Mesothelial cell of epicardium (in vitro differentiated cells): ENCODE data around the gene MUC21. TPM values are rescaled to one million over a fixed set of nuclear protein-coding genes. Genes with fewer than 3 reads are reported as not detected.

Experiments
- DNase-seq, 2 experiments: peaks; one replicate each; pipeline ENCODE4 v3.0.0; 2021; ENCODE audit warnings: low spot score in 2 of 2; ENCODE audit not compliant: unreplicated experiment in 2 of 2
- H3K27ac Mint-ChIP-seq: 2 replicates; pipeline ENCODE4 v1.8.0; 2021; ENCODE audit warnings: mixed read lengths
- H3K27me3 Mint-ChIP-seq: 2 replicates; pipeline ENCODE4 v1.8.0; 2021; ENCODE audit warnings: low read depth, mixed read lengths
- H3K36me3 Mint-ChIP-seq: 2 replicates; pipeline ENCODE4 v1.8.0; 2021; ENCODE audit warnings: mixed read lengths
- H3K4me1 Mint-ChIP-seq: 2 replicates; pipeline ENCODE4 v1.8.0; 2021; ENCODE audit warnings: mixed read lengths
- H3K4me3 Mint-ChIP-seq: 2 replicates; pipeline ENCODE4 v1.8.0; 2021; ENCODE audit warnings: mild to moderate bottlenecking, moderate library complexity, mixed read lengths
- H3K9me3 Mint-ChIP-seq: 2 replicates; pipeline ENCODE4 v1.8.0; 2021; ENCODE audit warnings: mixed read lengths
- total RNA-seq: library from RNA; stranded (reverse); gene quantifications from 3 replicates; pipeline ENCODE4 v1.2.1, GENCODE V29; 2021
- TF ChIP-seq, protein P1 (sequence below): fragments of 200-600 bp; sonication (generic); IDR thresholded peaks from one replicate; pipeline ENCODE4 v1.5.0; 2021; ENCODE audit warnings: antibody characterized with exemption; ENCODE audit not compliant: unreplicated experiment

MUC21 gene
- total RNA-seq, 1 donor from 2014 or later: not detected

- TF ChIP-seq, protein P1, sequence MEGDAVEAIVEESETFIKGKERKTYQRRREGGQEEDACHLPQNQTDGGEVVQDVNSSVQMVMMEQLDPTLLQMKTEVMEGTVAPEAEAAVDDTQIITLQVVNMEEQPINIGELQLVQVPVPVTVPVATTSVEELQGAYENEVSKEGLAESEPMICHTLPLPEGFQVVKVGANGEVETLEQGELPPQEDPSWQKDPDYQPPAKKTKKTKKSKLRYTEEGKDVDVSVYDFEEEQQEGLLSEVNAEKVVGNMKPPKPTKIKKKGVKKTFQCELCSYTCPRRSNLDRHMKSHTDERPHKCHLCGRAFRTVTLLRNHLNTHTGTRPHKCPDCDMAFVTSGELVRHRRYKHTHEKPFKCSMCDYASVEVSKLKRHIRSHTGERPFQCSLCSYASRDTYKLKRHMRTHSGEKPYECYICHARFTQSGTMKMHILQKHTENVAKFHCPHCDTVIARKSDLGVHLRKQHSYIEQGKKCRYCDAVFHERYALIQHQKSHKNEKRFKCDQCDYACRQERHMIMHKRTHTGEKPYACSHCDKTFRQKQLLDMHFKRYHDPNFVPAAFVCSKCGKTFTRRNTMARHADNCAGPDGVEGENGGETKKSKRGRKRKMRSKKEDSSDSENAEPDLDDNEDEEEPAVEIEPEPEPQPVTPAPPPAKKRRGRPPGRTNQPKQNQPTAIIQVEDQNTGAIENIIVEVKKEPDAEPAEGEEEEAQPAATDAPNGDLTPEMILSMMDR: no peak
- Mint-ChIP-seq H3K36me3 (no peaks in the 10 kb centered on the region), H3K27ac (no peak overlapping the region), H3K27me3 (peaks cover 60% of the 10 kb centered on the region), H3K9me3 (peaks cover 20% of the 10 kb centered on the region), H3K4me1 (no peaks in the 10 kb centered on the region), H3K4me3 (no peak overlapping the region)
- DNase-seq: no peak
Measured at GRCh38 chr6:30948811-30949210, 34.7 kb upstream of the MUC21 start.

- DNase-seq: no peak
- peaks cover 89% of the 10 kb centered on the region for H3K27me3 Mint-ChIP-seq
- TF ChIP-seq, protein P1: no peak
- peaks cover 20% of the 10 kb centered on the region for H3K9me3 Mint-ChIP-seq
- H3K36me3 Mint-ChIP-seq: no peaks in the 10 kb centered on the region
- H3K27ac Mint-ChIP-seq: no peak overlapping the region
- peaks cover 10% of the 10 kb centered on the region for H3K4me1 Mint-ChIP-seq
- no peak overlapping the region for H3K4me3 Mint-ChIP-seq
Measured at GRCh38 chr6:30951907-30952469, 31.5 kb upstream of the MUC21 start.

DNA sequence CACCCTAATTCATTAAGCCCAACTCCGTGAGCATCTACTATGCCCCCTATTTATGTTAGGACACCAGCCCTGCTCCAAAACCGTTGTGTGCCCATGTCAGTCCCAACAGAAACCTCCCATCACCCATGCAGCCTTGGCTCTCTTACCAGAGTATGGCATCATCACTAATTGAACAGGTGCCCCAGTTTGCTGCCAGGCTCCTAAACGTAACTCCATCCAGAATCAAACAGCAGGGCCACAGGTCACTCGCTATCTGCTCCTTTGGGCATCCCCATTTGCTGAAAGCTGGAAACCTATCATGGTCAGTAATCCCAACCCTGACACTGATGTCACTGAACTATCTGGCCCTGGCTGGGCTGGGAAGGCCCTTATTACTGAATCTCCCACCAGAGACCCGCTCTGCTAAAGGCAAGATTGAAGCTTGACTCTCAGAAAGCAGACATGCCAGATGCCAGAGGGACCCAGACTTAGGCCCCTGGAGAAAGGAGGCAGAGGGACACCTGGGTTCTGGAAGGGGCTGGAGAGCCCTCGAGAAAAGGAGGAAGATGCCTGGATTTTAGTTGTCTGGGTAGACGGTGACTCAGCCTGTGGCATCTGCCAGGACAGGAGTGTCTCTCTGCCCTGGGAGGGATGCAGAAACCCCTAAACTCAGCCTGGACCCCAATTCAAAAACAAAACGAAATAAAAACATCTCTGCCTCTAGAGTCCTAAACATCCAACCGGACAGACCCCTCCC is 28.7 kb upstream of the MUC21 start:
- Mint-ChIP-seq H3K36me3 (no peaks in the 10 kb centered on the region), H3K27me3 (peaks cover 85% of the 10 kb centered on the region), H3K9me3 (peaks cover 20% of the 10 kb centered on the region), H3K4me3 (peak overlapping the region; percentile 65), H3K27ac (no peak overlapping the region), H3K4me1 (peaks cover 12% of the 10 kb centered on the region)
- TF ChIP-seq, protein P1: no peak
- no peak for DNase-seq

GRCh38 chr6:30955367-30956042 is 28.0 kb upstream of the MUC21 start:
- peak; percentile 39 to 62 for DNase-seq
- TF ChIP-seq, protein P1: no peak
- no peak overlapping the region for H3K27ac Mint-ChIP-seq
- H3K9me3 Mint-ChIP-seq: peaks cover 15% of the 10 kb centered on the region
- peaks cover 12% of the 10 kb centered on the region for H3K4me1 Mint-ChIP-seq
- H3K4me3 Mint-ChIP-seq: peak overlapping the region; percentile 65
- no peaks in the 10 kb centered on the region for H3K36me3 Mint-ChIP-seq
- H3K27me3 Mint-ChIP-seq: peaks cover 78% of the 10 kb centered on the region

GRCh38 chr6:30957716-30958115 is 25.8 kb upstream of the MUC21 start:
- TF ChIP-seq, protein P1: no peak
- Mint-ChIP-seq H3K27ac (no peak overlapping the region), H3K4me1 (peaks cover 12% of the 10 kb centered on the region), H3K4me3 (no peak overlapping the region), H3K9me3 (no peaks in the 10 kb centered on the region), H3K27me3 (peaks cover 64% of the 10 kb centered on the region), H3K36me3 (no peaks in the 10 kb centered on the region)
- DNase-seq: no peak
